ENCODE measurements around the gene SYNDIG1. TPM values are rescaled to one million over a fixed set of nuclear protein-coding genes. Genes with fewer than 3 reads are reported as not detected.

SYNDIG1 gene
- total and polyA plus RNA-seq, 2 of the 4 experiments (the other 2 are of a cell fraction): not detected

DNA sequence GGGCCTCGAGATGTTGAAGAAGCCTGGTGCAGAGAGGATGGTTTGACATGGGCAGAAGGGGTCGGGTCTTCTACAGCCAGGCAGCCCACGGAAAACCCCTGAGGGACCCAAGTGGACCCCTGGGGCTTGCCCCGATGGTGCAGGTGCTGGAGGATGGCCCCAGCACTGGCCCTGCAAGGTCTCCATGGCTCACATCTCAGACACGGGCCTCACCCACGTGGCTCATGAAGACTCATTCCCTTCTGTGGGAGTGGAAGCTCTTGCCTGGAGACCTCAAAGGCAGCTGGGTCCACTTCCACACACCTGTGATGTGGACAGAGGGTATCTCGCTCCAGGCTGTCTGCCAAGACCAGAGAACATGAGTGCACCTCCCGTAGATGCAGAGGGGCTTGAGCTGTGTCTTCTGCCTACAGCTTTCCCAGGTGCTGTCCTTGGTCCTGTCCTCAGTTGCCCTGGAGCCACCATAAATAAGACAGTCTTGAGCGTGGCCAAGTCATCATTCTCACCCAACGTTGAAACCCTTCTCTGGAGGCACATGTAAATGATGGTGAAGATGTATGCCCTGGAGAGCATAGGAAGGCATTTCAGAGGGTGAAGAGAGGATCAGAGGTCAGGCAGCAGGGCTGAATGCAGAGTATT lies 108.0 kb downstream of the SYNDIG1 start:
- Histone ChIP-seq H3K36me3 (ENCODE audit: control insufficient read depth, insufficient read depth, low read length) (no peaks in the 10 kb centered on the region), H3K9ac (ENCODE audit: low read depth, low read length) (no peak overlapping the region), H4K91ac (ENCODE audit: insufficient read depth, low read depth, low read length) (no peak overlapping the region), H4K8ac (ENCODE audit: low read depth in 2 of 2, low read length in 2 of 2) (no peak overlapping the region), H3K4me2 (ENCODE audit: low read depth, low read length) (no peak overlapping the region), H3K4me3 (ENCODE audit: insufficient read depth, low read depth, low read length) (no peak overlapping the region), H2AK5ac (ENCODE audit: low read depth, low read length) (no peak overlapping the region), H3K4ac (ENCODE audit: low read depth, low read length) (no peak overlapping the region), H3K56ac (ENCODE audit: extremely low read depth, insufficient read depth, low read length) (no peak overlapping the region), H4K20me1 (ENCODE audit: insufficient read depth, low read length) (no peaks in the 10 kb centered on the region), H3K14ac (replicated peaks; ENCODE audit: low read depth, low read length) (no peak overlapping the region), H3K4me1 (ENCODE audit: control insufficient read depth, insufficient read depth, low read length) (no peaks in the 10 kb centered on the region), H3K18ac (ENCODE audit: low read depth, low read length) (no peak overlapping the region), H2AFZ (replicated peaks; ENCODE audit: low read length, poor library complexity) (no peak overlapping the region), H3K9me3 (ENCODE audit: control insufficient read depth, insufficient read depth, low read length) (no peaks in the 10 kb centered on the region), H2AK9ac (replicated peaks; ENCODE audit: low read depth, low read length, poor library complexity) (no peak overlapping the region), H3K9me1 (ENCODE audit: insufficient read depth, low read length) (no peaks in the 10 kb centered on the region), H2BK120ac (ENCODE audit: low read depth, low read length) (no peak overlapping the region), H4K5ac (ENCODE audit: low read depth, low read length) (no peak overlapping the region), H3K79me1 (ENCODE audit: low read depth in 1 of 2, low read length in 2 of 2) (no peaks in the 10 kb centered on the region), H3K23ac (ENCODE audit: low read depth, low read length) (no peak overlapping the region), H3K27me3 (ENCODE audit: control insufficient read depth, insufficient read depth, low read length) (no peaks in the 10 kb centered on the region), H3K27ac (ENCODE audit: insufficient read depth, low read length) (no peak overlapping the region), H2BK15ac (ENCODE audit: low read depth, low read length) (no peak overlapping the region), H2BK5ac (ENCODE audit: low read depth, low read length, poor library complexity, severe bottlenecking) (no peak overlapping the region), H2BK20ac (ENCODE audit: low read depth, low read length) (no peak overlapping the region)
- 41% methylated on average over 3 of the region's 10 CpGs; no CpG with 5 or more reads in 1 of the 2 experiments for WGBS, 2 experiments (ENCODE audit: extremely low coverage in 2 of 2, insufficient read length in 1 of 2)
- no peak for TF ChIP-seq RCOR1 (IDR thresholded peaks at IDR 0.05; ENCODE audit: insufficient replicate concordance, low read length)
- no peak for TF ChIP-seq FOS (IDR thresholded peaks at IDR 0.05; ENCODE audit: low read depth, low read length)
- intact Hi-C loops (cut with micrococcal nuclease) (no loop called here), dilution Hi-C loops (cut with HindIII; ENCODE audit: low sequenced_read_pairs, unreplicated experiment) (no loop called here), in situ Hi-C loops (cut with MboI; ENCODE audit: low sequenced_read_pairs) (no loop called here)
- no TSS peak for BruUV-seq (replicated peaks)
- ChIA-PET POLR2A (ENCODE audit: unreplicated experiment) (no interaction called here), CTCF (no interaction called here)
- ATAC-seq (ENCODE audit: low read depth) (no peak), DNase-seq (no peak)

Measured in IMR-90 (cell line).